IgD-negative memory B cell (primary cell): Measurements from ENCODE around the gene ZDHHC8. TPM values are rescaled to one million over a fixed set of nuclear protein-coding genes. Genes with fewer than 3 reads are reported as not detected.

Experiments used
- H3K27ac Mint-ChIP-seq, 3 donors: one replicate each; pipeline ENCODE4 v1.8.0; 2020 to 2022; ENCODE audit warnings: mild to moderate bottlenecking in 3 of 3, mixed read lengths in 3 of 3, moderate library complexity in 1 of 3
- H3K27me3 Mint-ChIP-seq: one replicate; pipeline ENCODE4 v1.8.0; 2021; ENCODE audit warnings: mixed read lengths
- H3K36me3 Mint-ChIP-seq: one replicate; pipeline ENCODE4 v1.8.0; 2020; ENCODE audit warnings: mild to moderate bottlenecking, mixed read lengths
- H3K4me1 Mint-ChIP-seq, 3 donors: one replicate each; pipeline ENCODE4 v1.8.0; 2020 to 2022; ENCODE audit warnings: mixed read lengths in 3 of 3, mild to moderate bottlenecking in 1 of 3
- H3K4me3 Mint-ChIP-seq, 4 donors: one replicate each; pipeline ENCODE4 v1.8.0; 2020 to 2022; ENCODE audit warnings: mild to moderate bottlenecking in 4 of 4, mixed read lengths in 4 of 4, moderate library complexity in 3 of 4
- H3K9me3 Mint-ChIP-seq, 3 donors: one replicate each; pipeline ENCODE4 v1.8.0; 2020 to 2021; ENCODE audit warnings: mixed read lengths in 3 of 3, mild to moderate bottlenecking in 1 of 3
- polyA plus RNA-seq: library from polyadenylated mRNA; unstranded; fragments of 300-500 nt; fragmentation: Illumina TruSeq; gene quantifications from one replicate; pipeline ENCODE4 v1.2.3, GENCODE V29; 2021

ZDHHC8 gene
- polyA plus RNA-seq, 1 donor from 2014 or later, result 4.2 TPM

DNA sequence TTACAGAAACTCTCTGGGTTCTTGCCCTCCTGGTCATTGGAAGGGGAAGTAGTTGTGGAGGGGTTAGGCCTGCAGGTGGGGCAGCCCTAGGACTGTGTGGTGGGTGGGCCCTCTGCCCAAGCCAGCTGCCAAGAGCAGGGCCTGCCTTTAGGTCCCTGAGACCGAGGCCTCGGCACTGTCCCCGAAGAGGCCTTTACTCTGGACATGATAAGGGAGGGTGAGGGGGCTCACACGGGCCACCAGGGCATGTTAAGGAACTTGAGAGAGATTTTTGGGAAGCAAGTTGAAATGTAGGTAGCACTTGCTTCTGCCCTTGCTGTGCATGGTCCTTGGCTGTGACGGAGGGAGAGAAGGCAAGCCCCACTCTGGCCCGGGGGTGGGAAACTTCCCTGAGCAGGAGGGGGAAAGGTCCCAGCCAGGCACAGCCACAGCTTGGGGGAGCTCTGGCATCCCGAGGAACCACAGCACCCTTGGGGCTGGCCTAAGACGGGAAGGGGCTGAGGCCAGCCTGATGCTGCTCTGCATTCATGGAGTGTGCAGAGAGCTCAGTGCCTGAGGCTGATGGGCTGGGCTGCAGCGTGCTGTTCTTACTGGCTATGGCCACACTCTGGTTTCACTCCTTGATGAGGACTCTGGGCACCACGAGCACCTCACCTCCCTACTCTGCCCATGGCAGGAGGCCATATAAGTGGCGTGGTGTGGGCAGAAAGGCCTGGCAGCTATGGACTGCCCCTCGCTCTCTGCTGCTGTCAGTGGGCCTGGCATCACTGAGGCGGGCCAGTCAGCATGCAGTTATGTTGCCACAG lies 23.4 kb upstream of the ZDHHC8 start:
- H3K36me3 Mint-ChIP-seq, result no peaks in the 10 kb centered on the region
- H3K27ac Mint-ChIP-seq, result peak overlapping the region in 1 of 3 donors; percentile 23
- H3K27me3 Mint-ChIP-seq, result no peaks in the 10 kb centered on the region
- no peak overlapping the region for H3K4me3 Mint-ChIP-seq
- peaks cover 0 to 9% (median 2%) of the 10 kb centered on the region in 3 donors for H3K4me1 Mint-ChIP-seq
- H3K9me3 Mint-ChIP-seq, result no peaks in the 10 kb centered on the region

GRCh38 chr22:20108757-20109230 lies 22.8 kb upstream of the ZDHHC8 start:
- peaks cover 0 to 9% (median 2%) of the 10 kb centered on the region in 3 donors for H3K4me1 Mint-ChIP-seq
- H3K27ac Mint-ChIP-seq, result peak overlapping the region in 2 of 3 donors; percentile 21 to 23

GRCh38 chr22:20109411-20110358 lies 21.9 kb upstream of the ZDHHC8 start:
- no peaks in the 10 kb centered on the region for H3K36me3 Mint-ChIP-seq
- H3K27ac Mint-ChIP-seq, result no peak overlapping the region
- peaks cover 0 to 10% (median 2%) of the 10 kb centered on the region in 3 donors for H3K4me1 Mint-ChIP-seq
- no peak overlapping the region for H3K4me3 Mint-ChIP-seq
- no peaks in the 10 kb centered on the region for H3K9me3 Mint-ChIP-seq
- no peaks in the 10 kb centered on the region for H3K27me3 Mint-ChIP-seq

More at GRCh38 chr22:20108757-20109230, 22.8 kb upstream of the ZDHHC8 start:
- no peaks in the 10 kb centered on the region for H3K27me3 Mint-ChIP-seq
- no peaks in the 10 kb centered on the region for H3K36me3 Mint-ChIP-seq
- no peak overlapping the region for H3K4me3 Mint-ChIP-seq
- H3K9me3 Mint-ChIP-seq, result no peaks in the 10 kb centered on the region

DNA sequence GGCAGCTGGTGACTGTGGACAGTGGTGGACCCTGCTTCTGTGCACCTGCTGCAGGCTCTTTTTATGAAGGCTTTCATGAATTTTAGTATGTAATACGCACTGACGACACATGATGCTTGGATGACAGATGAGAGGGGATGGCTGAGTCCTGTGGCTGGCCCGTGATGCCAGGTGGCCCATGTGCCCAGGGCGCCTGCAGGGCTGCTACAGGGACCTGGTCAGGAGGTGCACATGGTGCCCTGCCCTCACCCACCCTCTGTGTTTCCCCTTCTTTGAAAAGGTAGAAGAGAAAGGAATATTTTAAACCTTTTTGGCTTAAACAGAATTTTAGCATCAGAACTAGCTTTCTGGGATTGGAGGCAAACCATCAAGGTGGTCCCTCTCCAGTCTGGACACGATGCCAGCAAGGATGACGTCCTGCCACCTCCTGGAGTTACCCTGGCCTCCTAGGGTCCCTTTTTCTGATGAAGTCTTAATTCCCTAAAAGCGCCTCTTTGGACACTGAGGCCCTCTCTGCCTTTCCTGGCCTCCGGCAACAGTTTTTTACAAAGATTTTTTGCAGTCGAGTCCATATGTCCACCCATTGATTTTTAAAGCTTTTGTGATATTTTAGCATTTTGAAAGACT lies 21.1 kb upstream of the ZDHHC8 start:
- Mint-ChIP-seq H3K27ac (peak overlapping the region in 1 of 3 donors; percentile 88), H3K4me3 (peak overlapping the region in 1 of 4 donors; percentile 58), H3K36me3 (no peaks in the 10 kb centered on the region), H3K4me1 (peaks cover 0 to 12% (median 5%) of the 10 kb centered on the region in 3 donors), H3K9me3 (no peaks in the 10 kb centered on the region), H3K27me3 (no peaks in the 10 kb centered on the region)

DNA sequence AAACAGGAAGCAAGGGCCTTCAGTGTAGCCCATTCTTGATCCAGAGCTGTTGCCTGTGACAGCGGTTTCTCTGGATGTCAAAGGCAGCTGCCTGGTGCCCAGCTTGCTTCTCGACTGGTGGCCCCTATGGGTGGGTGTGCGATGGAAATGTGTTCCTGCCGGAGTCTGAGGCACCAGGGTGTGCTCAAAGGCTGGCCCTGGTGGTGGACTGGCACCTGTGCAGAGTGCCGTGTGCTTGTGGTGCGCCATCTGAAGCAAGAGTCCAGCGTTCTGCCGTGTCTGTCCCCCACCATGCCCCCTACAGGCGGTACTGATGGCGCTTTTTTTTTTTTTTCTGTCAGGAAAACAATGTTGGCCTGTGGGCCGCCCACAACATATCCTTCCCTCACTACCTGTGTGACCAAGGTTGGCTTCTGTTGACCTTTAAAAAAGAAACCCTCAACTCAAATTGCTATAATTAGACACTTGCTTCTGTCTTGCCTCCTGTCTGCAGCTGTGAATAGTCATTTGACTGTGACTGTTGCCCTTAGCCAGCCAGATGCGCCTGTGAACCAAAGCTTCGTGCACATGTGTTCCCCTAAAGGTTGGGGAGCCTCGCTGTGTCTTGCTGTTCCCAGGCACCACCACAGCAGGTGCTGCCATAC lies 20.4 kb upstream of the ZDHHC8 start:
- H3K9me3 Mint-ChIP-seq, result no peaks in the 10 kb centered on the region
- H3K4me1 Mint-ChIP-seq, result peaks cover 0 to 12% (median 5%) of the 10 kb centered on the region in 3 donors
- no peaks in the 10 kb centered on the region for H3K27me3 Mint-ChIP-seq
- peak overlapping the region in 1 of 3 donors; percentile 88 for H3K27ac Mint-ChIP-seq
- H3K4me3 Mint-ChIP-seq, result peak overlapping the region in 1 of 4 donors; percentile 58
- no peaks in the 10 kb centered on the region for H3K36me3 Mint-ChIP-seq

DNA sequence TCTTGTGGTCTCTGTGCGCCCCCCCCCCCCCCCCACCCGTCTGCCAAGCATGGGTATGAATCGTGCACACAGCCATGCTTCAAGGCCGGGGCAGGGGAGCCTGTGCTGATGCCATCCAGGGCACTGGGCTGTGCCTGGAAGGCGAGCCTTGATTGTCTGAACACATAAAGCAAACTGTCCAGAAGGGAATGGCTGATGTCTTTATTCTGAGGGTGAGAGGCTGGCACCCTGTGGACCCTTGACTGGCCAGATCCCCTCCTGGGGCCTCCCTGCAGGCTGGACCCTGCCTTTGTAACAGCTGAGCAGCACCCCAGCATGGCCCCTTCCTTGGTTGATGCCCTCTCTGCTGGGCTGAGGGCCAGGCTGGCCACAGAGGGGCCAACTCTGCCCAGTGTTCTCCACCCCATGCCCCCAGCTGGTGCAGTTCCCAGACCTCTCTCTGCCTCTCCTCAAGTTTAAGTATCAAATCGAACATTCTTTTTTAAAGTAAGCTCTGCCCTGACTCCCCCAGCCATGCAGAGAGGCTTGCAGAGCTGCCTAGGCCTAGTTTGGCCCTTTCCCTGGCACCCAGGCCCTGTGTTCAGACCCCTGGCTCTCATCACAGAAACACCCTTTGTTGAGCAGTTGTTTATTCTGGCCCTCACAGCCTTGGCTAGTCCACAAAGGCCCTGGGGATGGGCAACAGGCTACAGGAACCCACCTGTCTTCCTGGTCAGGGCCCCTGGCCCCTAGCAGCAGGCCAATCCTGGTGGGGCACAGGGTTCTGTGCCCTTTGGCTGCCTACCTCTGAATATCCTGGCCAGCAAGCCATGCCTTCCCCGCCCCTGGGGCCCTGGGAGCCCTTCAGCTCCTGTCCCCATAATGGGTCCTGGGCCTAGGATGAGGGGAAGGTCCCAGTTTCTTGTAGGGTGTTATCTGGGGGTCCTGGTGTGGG lies 19.6 kb upstream of the ZDHHC8 start:
- Mint-ChIP-seq H3K4me3 (peak overlapping the region in 2 of 4 donors; percentile 58 to 67), H3K9me3 (no peaks in the 10 kb centered on the region), H3K27me3 (no peaks in the 10 kb centered on the region), H3K27ac (peak overlapping the region; percentile 47 to 88 (median 76)), H3K4me1 (peaks cover 0 to 14% (median 7%) of the 10 kb centered on the region in 3 donors), H3K36me3 (no peaks in the 10 kb centered on the region)

- no peaks in the 10 kb centered on the region for H3K27me3 Mint-ChIP-seq
- H3K36me3 Mint-ChIP-seq, result no peaks in the 10 kb centered on the region
- H3K4me3 Mint-ChIP-seq, result no peak overlapping the region
- H3K4me1 Mint-ChIP-seq, result peaks cover 0 to 12% (median 7%) of the 10 kb centered on the region in 3 donors
- H3K27ac Mint-ChIP-seq, result peak overlapping the region in 1 of 3 donors; percentile 88
- H3K9me3 Mint-ChIP-seq, result no peaks in the 10 kb centered on the region
Observed at GRCh38 chr22:20112623-20113511, 18.7 kb upstream of the ZDHHC8 start.

DNA sequence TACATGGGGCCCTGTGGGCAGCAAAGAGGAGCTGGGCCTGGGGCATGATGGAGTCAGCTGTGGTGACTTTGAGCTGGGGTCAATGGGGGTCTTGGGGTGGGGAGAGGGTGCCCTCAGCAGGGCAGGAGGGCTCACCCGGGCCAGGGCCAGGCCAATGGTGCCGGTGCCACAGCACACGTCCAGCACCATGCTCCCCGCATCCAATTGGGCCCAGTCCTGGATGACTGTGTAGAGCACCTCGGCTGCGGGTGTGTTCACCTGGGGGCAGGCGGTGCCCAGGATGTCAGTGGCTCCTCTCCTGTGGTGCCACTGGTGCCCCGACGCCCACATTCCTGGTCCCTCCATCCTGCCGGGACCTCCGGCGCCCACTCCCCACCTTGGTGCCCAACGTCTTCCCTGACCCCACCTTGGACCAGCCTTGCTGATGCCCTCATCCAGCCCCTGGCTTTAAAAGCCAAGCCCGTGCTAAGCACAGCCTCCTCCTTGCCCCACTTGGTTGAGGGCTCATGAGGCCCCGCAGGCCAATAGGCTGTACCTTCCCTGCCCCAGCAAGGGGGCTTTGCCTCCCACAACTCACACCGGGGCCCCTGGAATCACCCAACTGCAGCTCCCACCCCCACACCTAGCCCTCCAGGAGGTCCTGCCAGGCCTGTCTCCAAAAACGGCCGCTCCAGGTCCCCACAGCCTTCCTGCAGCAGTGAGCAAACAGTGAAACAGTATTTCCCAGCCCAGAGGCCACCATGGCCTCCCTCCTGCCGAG lies 17.9 kb upstream of the ZDHHC8 start:
- H3K27me3 Mint-ChIP-seq, result no peaks in the 10 kb centered on the region
- no peaks in the 10 kb centered on the region for H3K9me3 Mint-ChIP-seq
- no peak overlapping the region for H3K27ac Mint-ChIP-seq
- H3K4me3 Mint-ChIP-seq, result peak overlapping the region in 2 of 4 donors; percentile 37 to 71
- H3K4me1 Mint-ChIP-seq, result peaks cover 0 to 14% (median 14%) of the 10 kb centered on the region in 3 donors
- H3K36me3 Mint-ChIP-seq, result no peaks in the 10 kb centered on the region

- H3K4me3 Mint-ChIP-seq, result peak overlapping the region in 3 of 4 donors; percentile 55 to 71 (median 63)
- no peaks in the 10 kb centered on the region for H3K27me3 Mint-ChIP-seq
- H3K36me3 Mint-ChIP-seq, result no peaks in the 10 kb centered on the region
- H3K9me3 Mint-ChIP-seq, result no peaks in the 10 kb centered on the region
- H3K4me1 Mint-ChIP-seq, result peaks cover 0 to 20% (median 16%) of the 10 kb centered on the region in 3 donors
- H3K27ac Mint-ChIP-seq, result peak overlapping the region in 1 of 3 donors; percentile 53
Observed at GRCh38 chr22:20114506-20115475, 16.8 kb upstream of the ZDHHC8 start.

DNA sequence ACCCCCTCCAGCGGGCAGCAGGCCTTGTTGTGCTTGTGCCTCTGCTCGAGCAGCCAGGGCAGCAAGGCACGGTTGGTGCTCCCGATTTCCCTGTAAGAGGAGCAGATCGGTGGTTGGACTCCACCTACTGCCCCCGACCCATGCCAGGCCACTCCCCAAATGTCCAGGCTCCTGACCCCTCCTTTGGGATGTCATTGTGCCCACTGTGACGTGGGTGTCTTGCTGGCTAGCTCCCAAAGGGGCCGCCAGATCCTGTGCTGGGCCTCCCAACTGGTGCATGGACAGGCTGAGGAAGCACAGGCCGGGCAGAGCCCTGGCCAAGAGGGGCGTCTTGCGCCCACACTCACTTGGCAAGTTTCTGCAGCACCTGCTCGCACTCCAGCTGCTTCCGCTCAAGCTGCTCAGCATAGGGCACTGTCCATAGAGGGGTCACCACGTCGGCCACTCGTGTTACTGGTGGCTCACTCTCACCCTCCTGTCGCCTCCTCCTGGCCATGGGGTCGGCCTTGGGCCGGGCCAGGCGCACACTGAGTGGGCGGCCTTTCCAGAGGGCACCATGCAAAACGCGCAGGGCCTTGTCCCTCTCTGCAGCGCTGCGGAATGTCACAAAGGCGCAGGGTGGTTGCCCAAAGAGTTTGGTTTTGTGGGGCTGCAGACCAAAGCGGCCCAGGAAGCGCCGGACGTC lies 15.8 kb upstream of the ZDHHC8 start, which contains the start of gene RANBP1:
Gene RANBP1 (plus strand): TSS at position 414 of the 685 bp plus-strand sequence. CDS start 81 bp downstream, at position 495.
- no peaks in the 10 kb centered on the region for H3K27me3 Mint-ChIP-seq
- H3K36me3 Mint-ChIP-seq, result no peaks in the 10 kb centered on the region
- H3K27ac Mint-ChIP-seq, result peak within 1 kb of the TSS; percentile 79 to 97 (median 91)
- peak within 1 kb of the TSS; percentile 90 to 96 (median 92) for H3K4me3 Mint-ChIP-seq
- peaks cover 0 to 21% (median 16%) of the 10 kb centered on the region in 3 donors for H3K4me1 Mint-ChIP-seq
- H3K9me3 Mint-ChIP-seq, result no peaks in the 10 kb centered on the region
